ENCODE results near the gene PRRC2B. TPM values are rescaled to one million over a fixed set of nuclear protein-coding genes. Genes with fewer than 3 reads are reported as not detected.
A peak's percentile ranks its signal among the peaks of the same experiment; 100 is the strongest.

PRRC2B gene
- total and polyA plus RNA-seq, 8 donors: 26.3 to 251 (median 71.8) TPM

GRCh38 chr9:131417264-131418142, 23.6 kb downstream of the PRRC2B start:
- H3K36me3 ChIP-seq: peaks cover 0 to 3% (median 0%) of the 10 kb centered on the region in 4 donors
- WGBS, 5 donors: 49 to 54% (median 49%) methylated on average over 12 to 13 of the region's 13 CpGs
- no peaks in the 10 kb centered on the region for H3K27me3 ChIP-seq
- DNase-seq: no peak
- TF ChIP-seq POLR2A (IDR thresholded peaks at IDR 0.05) (no peak), POLR2AphosphoS5 (IDR thresholded peaks at IDR 0.05) (no peak), CTCF (IDR thresholded peaks at IDR 0.05) (no peak), EP300 (IDR thresholded peaks at IDR 0.05) (no peak)
- no peak overlapping the region for H3K4me3 ChIP-seq
- intact Hi-C loops (cut with DNase I; ENCODE audit: low total_unique reads): no loop called here
- peaks cover 49 to 100% (median 83%) of the 10 kb centered on the region in 4 donors for H3K4me1 ChIP-seq
- no peaks in the 10 kb centered on the region for H3K9me3 ChIP-seq
- H3K27ac ChIP-seq: peak overlapping the region in 4 of 5 donors; percentile 60 to 74 (median 68)

GRCh38 chr9:131418143-131419025, 24.5 kb downstream of the PRRC2B start:
- peak overlapping the region in 1 of 4 donors; percentile 4 for H3K4me3 ChIP-seq
- peak overlapping the region; percentile 18 to 74 (median 64) for H3K27ac ChIP-seq
- no peaks in the 10 kb centered on the region for H3K9me3 ChIP-seq
- 21 to 28% (median 23%) methylated on average over 7 of the region's 7 CpGs for WGBS, 5 donors
- DNase-seq: peak; percentile 70 to 80
- TF ChIP-seq EP300 (IDR thresholded peaks at IDR 0.05): no peak
- TF ChIP-seq POLR2A (IDR thresholded peaks at IDR 0.05): no peak
- no peak for TF ChIP-seq CTCF (IDR thresholded peaks at IDR 0.05)
- TF ChIP-seq POLR2AphosphoS5 (IDR thresholded peaks at IDR 0.05): peak in 1 of 3 donors; percentile 39
- H3K36me3 ChIP-seq: peaks cover 0 to 3% (median 0%) of the 10 kb centered on the region in 4 donors
- intact Hi-C loops (cut with DNase I; ENCODE audit: low total_unique reads): no loop called here
- no peaks in the 10 kb centered on the region for H3K27me3 ChIP-seq
- H3K4me1 ChIP-seq: peaks cover 58 to 100% (median 88%) of the 10 kb centered on the region in 4 donors

- no peak for TF ChIP-seq EP300 (IDR thresholded peaks at IDR 0.05)
- no peak for TF ChIP-seq POLR2AphosphoS5 (IDR thresholded peaks at IDR 0.05)
- no peak for TF ChIP-seq POLR2A (IDR thresholded peaks at IDR 0.05)
- no peak for TF ChIP-seq CTCF (IDR thresholded peaks at IDR 0.05)
- Histone ChIP-seq H3K36me3 (peaks cover 0 to 3% (median 0%) of the 10 kb centered on the region in 4 donors), H3K9me3 (no peaks in the 10 kb centered on the region), H3K4me3 (no peak overlapping the region), H3K27ac (peak overlapping the region in 4 of 5 donors; percentile 60 to 74 (median 68)), H3K4me1 (peaks cover 65 to 100% (median 91%) of the 10 kb centered on the region in 4 donors), H3K27me3 (no peaks in the 10 kb centered on the region)
- WGBS, 5 donors: 50 to 58% (median 53%) methylated on average over 8 of the region's 8 CpGs
- intact Hi-C loops (cut with DNase I; ENCODE audit: low total_unique reads): no loop called here
- DNase-seq: no peak
These were observed 25.2 kb downstream of the PRRC2B start for GRCh38 chr9:131419026-131419614.

- intact Hi-C loops (cut with DNase I; ENCODE audit: low total_unique reads): no loop called here
- H3K36me3 ChIP-seq: peaks cover 0 to 3% (median 0%) of the 10 kb centered on the region in 4 donors
- TF ChIP-seq POLR2A (IDR thresholded peaks at IDR 0.05) (no peak), EP300 (IDR thresholded peaks at IDR 0.05) (no peak), POLR2AphosphoS5 (IDR thresholded peaks at IDR 0.05) (no peak), CTCF (IDR thresholded peaks at IDR 0.05) (no peak)
- no peaks in the 10 kb centered on the region for H3K9me3 ChIP-seq
- H3K27ac ChIP-seq: peak overlapping the region in 3 of 5 donors; percentile 60 to 74 (median 73)
- DNase-seq: no peak
- no peaks in the 10 kb centered on the region for H3K27me3 ChIP-seq
- WGBS, 5 donors: 61 to 81% (median 67%) methylated on average over 7 to 12 of the region's 12 CpGs
- peaks cover 65 to 100% (median 91%) of the 10 kb centered on the region in 4 donors for H3K4me1 ChIP-seq
- H3K4me3 ChIP-seq: no peak overlapping the region
These were observed 25.8 kb downstream of the PRRC2B start for GRCh38 chr9:131419716-131420115.

Data from stomach (tissue), 9 donors.